Measurements from ENCODE around the gene TRMT61A. TPM values are rescaled to one million over a fixed set of nuclear protein-coding genes. Genes with fewer than 3 reads are reported as not detected.

TRMT61A gene
- total and polyA plus RNA-seq, 10 of the 15 experiments (the other 5 are each of a cell fraction or from before 2014, with no cell fraction given) = 0.11 to 21.9 (median 11.4) TPM

GRCh38 chr14:103545915-103546651, 17.1 kb downstream of the TRMT61A start:
- in situ Hi-C loops (cut with MboI) = no loop called here
- BruUV-seq (replicated peaks) = no TSS peak
- SMC1A ChIA-PET (ENCODE audit: uncharacterized antibody, unreplicated experiment) = interaction anchor here (1.5 kb wide), 1 partner anchor 27 kb away, joined by 13 read pairs; no protein-coding TSS in a partner anchor

DNA sequence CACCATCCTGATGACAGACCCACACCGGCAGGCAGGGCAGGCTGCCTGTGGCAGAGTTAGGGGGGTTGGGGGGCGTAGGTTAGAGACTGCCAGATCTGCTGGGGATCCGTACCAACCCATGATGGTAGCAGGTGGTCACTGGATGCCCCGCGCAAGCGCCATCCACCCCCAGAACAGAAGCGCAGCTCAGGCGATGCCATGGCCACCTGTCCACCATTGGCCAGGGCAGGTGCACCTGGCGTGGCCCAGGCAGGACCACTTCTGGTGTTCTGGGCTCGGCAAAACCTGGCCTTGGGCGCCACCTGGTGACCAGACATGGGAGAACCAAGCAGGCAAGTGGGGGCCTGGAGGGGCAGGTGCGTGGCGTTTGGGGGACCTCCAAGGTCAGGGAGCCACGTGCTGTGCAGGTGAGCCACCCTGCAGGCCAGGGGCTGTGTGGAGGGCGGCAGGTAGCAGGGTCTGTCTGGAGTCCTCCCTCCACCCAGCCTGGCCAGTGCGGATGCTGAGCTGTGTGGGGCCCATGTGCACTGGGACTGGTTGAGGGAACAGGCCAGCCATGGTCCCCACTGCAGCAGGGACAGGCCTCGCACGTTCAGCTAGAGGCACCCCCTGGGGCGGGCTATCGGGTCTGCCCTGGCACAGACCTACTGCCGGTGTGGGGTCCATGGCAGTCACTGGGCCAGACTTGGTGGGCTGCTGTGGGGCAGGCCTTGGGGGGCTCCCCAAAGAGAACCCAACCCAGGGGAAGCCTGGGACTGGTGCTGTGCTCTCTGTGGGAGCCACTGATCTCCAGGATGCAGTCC, 17.9 kb downstream of the TRMT61A start:
- ChIA-PET RAD21 (ENCODE audit: unreplicated experiment) (interaction anchor here (0.5 to 2.5 kb wide), 7 partner anchors 19 to 120 kb away, joined by 3 to 25 read pairs (median 4); no protein-coding TSS in a partner anchor), CTCF (interaction anchor here (0.6 to 5.7 kb wide), 8 partner anchors 11 to 47 kb away, joined by 3 to 53 read pairs (median 3); no protein-coding TSS in a partner anchor), POLR2A (no interaction called here), SMC1A (ENCODE audit: uncharacterized antibody, unreplicated experiment) (interaction anchor here (1.2 to 1.5 kb wide), 2 partner anchors 19 to 28 kb away, joined by 3 to 13 read pairs; no protein-coding TSS in a partner anchor)
- FAIRE-seq (peak; percentile 44), ATAC-seq (peak; percentile 93), DNase-seq (ENCODE audit: low read depth, low spot score) (no peak)
- 15% methylated on average over 20 of the region's 21 CpGs for WGBS (ENCODE audit: insufficient coverage, insufficient replicate concordance, low lambda C conversion rate, missing lambda C conversion rate)
- H3K27ac ChIP-seq (ENCODE audit: control insufficient read depth, insufficient read depth) = no peak overlapping the region
- H3K27me3 ChIP-seq (replicated peaks in 1 of 2; ENCODE audit: control insufficient read depth in 2 of 2, insufficient read depth in 2 of 2, low read length in 1 of 2) = no peaks in the 10 kb centered on the region
- H3K4me1 ChIP-seq (ENCODE audit: control insufficient read depth, insufficient read depth, low read length) = no peaks in the 10 kb centered on the region
- H3K9ac ChIP-seq (ENCODE audit: control insufficient read depth, insufficient read depth, low read length) = no peak overlapping the region
- H4K20me1 ChIP-seq (ENCODE audit: control insufficient read depth, insufficient read depth) = no peaks in the 10 kb centered on the region
- no peak overlapping the region for H3K4me3 ChIP-seq
- no peaks in the 10 kb centered on the region for H3K36me3 ChIP-seq (ENCODE audit: control insufficient read depth in 2 of 2, insufficient read depth in 2 of 2, low read length in 1 of 2)
- no peaks in the 10 kb centered on the region for H3K79me2 ChIP-seq (ENCODE audit: control insufficient read depth, insufficient read depth, low read length)
- no peaks in the 10 kb centered on the region for H3K9me3 ChIP-seq (replicated peaks; ENCODE audit: control insufficient read depth, insufficient read depth, low read length)
- H2AFZ ChIP-seq (ENCODE audit: control insufficient read depth, low read depth, low read length) = no peak overlapping the region
- H3K4me2 ChIP-seq (ENCODE audit: control insufficient read depth, insufficient read depth) = no peak overlapping the region
- intact Hi-C loops (cut with micrococcal nuclease; ENCODE audit: unreplicated experiment) = loop anchor here (1.0 kb wide), 2 partner anchors 29 to 47 kb away; no protein-coding TSS in a partner anchor
- in situ Hi-C loops (cut with MboI) = no loop called here
- no TSS peak for BruUV-seq (replicated peaks)
- TF ChIP-seq ZNF24 (IDR thresholded peaks at IDR 0.05) = no peak
- TF ChIP-seq KLF5 (IDR thresholded peaks at IDR 0.05; ENCODE audit: partially characterized antibody) = no peak
- no peak for TF ChIP-seq YBX1 (IDR thresholded peaks at IDR 0.05)
- TF ChIP-seq SP1 (IDR thresholded peaks at IDR 0.05; ENCODE audit: low read depth, low read length) = no peak
- TF ChIP-seq ZNF274 (IDR thresholded peaks at IDR 0.05; ENCODE audit: insufficient read depth, insufficient read length) = no peak
- TF ChIP-seq, protein P1, sequence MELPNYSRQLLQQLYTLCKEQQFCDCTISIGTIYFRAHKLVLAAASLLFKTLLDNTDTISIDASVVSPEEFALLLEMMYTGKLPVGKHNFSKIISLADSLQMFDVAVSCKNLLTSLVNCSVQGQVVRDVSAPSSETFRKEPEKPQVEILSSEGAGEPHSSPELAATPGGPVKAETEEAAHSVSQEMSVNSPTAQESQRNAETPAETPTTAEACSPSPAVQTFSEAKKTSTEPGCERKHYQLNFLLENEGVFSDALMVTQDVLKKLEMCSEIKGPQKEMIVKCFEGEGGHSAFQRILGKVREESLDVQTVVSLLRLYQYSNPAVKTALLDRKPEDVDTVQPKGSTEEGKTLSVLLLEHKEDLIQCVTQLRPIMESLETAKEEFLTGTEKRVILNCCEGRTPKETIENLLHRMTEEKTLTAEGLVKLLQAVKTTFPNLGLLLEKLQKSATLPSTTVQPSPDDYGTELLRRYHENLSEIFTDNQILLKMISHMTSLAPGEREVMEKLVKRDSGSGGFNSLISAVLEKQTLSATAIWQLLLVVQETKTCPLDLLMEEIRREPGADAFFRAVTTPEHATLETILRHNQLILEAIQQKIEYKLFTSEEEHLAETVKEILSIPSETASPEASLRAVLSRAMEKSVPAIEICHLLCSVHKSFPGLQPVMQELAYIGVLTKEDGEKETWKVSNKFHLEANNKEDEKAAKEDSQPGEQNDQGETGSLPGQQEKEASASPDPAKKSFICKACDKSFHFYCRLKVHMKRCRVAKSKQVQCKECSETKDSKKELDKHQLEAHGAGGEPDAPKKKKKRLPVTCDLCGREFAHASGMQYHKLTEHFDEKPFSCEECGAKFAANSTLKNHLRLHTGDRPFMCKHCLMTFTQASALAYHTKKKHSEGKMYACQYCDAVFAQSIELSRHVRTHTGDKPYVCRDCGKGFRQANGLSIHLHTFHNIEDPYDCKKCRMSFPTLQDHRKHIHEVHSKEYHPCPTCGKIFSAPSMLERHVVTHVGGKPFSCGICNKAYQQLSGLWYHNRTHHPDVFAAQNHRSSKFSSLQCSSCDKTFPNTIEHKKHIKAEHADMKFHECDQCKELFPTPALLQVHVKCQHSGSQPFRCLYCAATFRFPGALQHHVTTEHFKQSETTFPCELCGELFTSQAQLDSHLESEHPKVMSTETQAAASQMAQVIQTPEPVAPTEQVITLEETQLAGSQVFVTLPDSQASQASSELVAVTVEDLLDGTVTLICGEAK (IDR thresholded peaks at IDR 0.05; ENCODE audit: borderline replicate concordance) = no peak
- TF ChIP-seq SREBF2 (IDR thresholded peaks at IDR 0.05; ENCODE audit: low read length) = no peak
- no peak for TF ChIP-seq ZSCAN29 (IDR thresholded peaks at IDR 0.05)
- no peak for TF ChIP-seq SIN3A (IDR thresholded peaks at IDR 0.05; ENCODE audit: low read depth, low read length)
- TF ChIP-seq NBN (IDR thresholded peaks at IDR 0.05) = no peak

More at GRCh38 chr14:103545915-103546651, 17.1 kb downstream of the TRMT61A start:
- no peak for DNase-seq (ENCODE audit: low read depth, low spot score)
- ATAC-seq = no peak; the same call in 2 of the 3 replicates
- POLR2A ChIA-PET = no interaction called here
- 49% methylated on average over 22 of the region's 27 CpGs for WGBS (ENCODE audit: insufficient coverage, insufficient replicate concordance, low lambda C conversion rate, missing lambda C conversion rate)
- no peaks in the 10 kb centered on the region for H3K36me3 ChIP-seq (ENCODE audit: control insufficient read depth in 2 of 2, insufficient read depth in 2 of 2, low read length in 1 of 2)
- H3K4me2 ChIP-seq (ENCODE audit: control insufficient read depth, insufficient read depth) = no peak overlapping the region
- H3K9ac ChIP-seq (ENCODE audit: control insufficient read depth, insufficient read depth, low read length) = no peak overlapping the region
- intact Hi-C loops (cut with micrococcal nuclease; ENCODE audit: unreplicated experiment) = loop anchor here (1.0 kb wide), 2 partner anchors 28 to 46 kb away; no protein-coding TSS in a partner anchor
- no peaks in the 10 kb centered on the region for H4K20me1 ChIP-seq (ENCODE audit: control insufficient read depth, insufficient read depth)
- no peak overlapping the region for H2AFZ ChIP-seq (ENCODE audit: control insufficient read depth, low read depth, low read length)
- RAD21 ChIA-PET (ENCODE audit: unreplicated experiment) = interaction anchor here (1.1 to 1.6 kb wide), 3 partner anchors 19 to 46 kb away, joined by 3 to 10 read pairs (median 9); no protein-coding TSS in a partner anchor
- no peaks in the 10 kb centered on the region for H3K9me3 ChIP-seq (replicated peaks; ENCODE audit: control insufficient read depth, insufficient read depth, low read length)
- FAIRE-seq = no peak
- H3K4me3 ChIP-seq = no peak overlapping the region
- CTCF ChIA-PET = interaction anchor here (0.8 to 5.7 kb wide), 5 partner anchors 12 to 46 kb away, joined by 3 to 53 read pairs (median 4); no protein-coding TSS in a partner anchor
- TF ChIP-seq PAX5 (IDR thresholded peaks at IDR 0.05; ENCODE audit: borderline replicate concordance, low read depth, low read length) = no peak
- H3K27me3 ChIP-seq (replicated peaks in 1 of 2; ENCODE audit: control insufficient read depth in 2 of 2, insufficient read depth in 2 of 2, low read length in 1 of 2) = no peaks in the 10 kb centered on the region
- no peaks in the 10 kb centered on the region for H3K79me2 ChIP-seq (ENCODE audit: control insufficient read depth, insufficient read depth, low read length)
- H3K4me1 ChIP-seq (ENCODE audit: control insufficient read depth, insufficient read depth, low read length) = no peaks in the 10 kb centered on the region
- no peak overlapping the region for H3K27ac ChIP-seq (ENCODE audit: control insufficient read depth, insufficient read depth)
